ENCODE data around the gene FZD10.

FZD10 gene

GRCh38 chr12:130178282-130178681 lies 16.0 kb downstream of the FZD10 start:
- Histone ChIP-seq H3K27ac (ENCODE audit: low read depth, low read length, poor library complexity, severe bottlenecking) (no peak overlapping the region), H3K79me2 (ENCODE audit: insufficient read depth, low read length) (no peaks in the 10 kb centered on the region), H3K4me2 (ENCODE audit: low read length) (no peak overlapping the region), H3K9me3 (ENCODE audit: low read length) (no peaks in the 10 kb centered on the region), H3K27me3 (ENCODE audit: insufficient read depth, low read length) (no peaks in the 10 kb centered on the region), H3K9me2 (ENCODE audit: low read depth, low read length) (no peaks in the 10 kb centered on the region), H3K36me3 (ENCODE audit: insufficient read depth, low read length) (no peaks in the 10 kb centered on the region), H2AFZ (ENCODE audit: low read length) (no peak overlapping the region), H3K4me3 (ENCODE audit: low read depth, low read length, poor library complexity, severe bottlenecking) (no peak overlapping the region), H3K9ac (ENCODE audit: low read length) (no peak overlapping the region), H4K20me1 (ENCODE audit: insufficient read depth, low read length) (no peaks in the 10 kb centered on the region), H3F3A (ENCODE audit: insufficient read depth, low read length) (no peaks in the 10 kb centered on the region), H3K4me1 (ENCODE audit: insufficient read depth, low read length, severe bottlenecking) (no peaks in the 10 kb centered on the region)
- TF ChIP-seq CTCF (IDR thresholded peaks at IDR 0.05; ENCODE audit: low read length) (no peak), EZH2 (IDR thresholded peaks at IDR 0.05; ENCODE audit: borderline replicate concordance, low read length) (no peak)

- Histone ChIP-seq H3K4me3 (ENCODE audit: low read depth, low read length, poor library complexity, severe bottlenecking) (no peak overlapping the region), H2AFZ (ENCODE audit: low read length) (no peak overlapping the region), H3K9me3 (ENCODE audit: low read length) (no peaks in the 10 kb centered on the region), H3K27ac (ENCODE audit: low read depth, low read length, poor library complexity, severe bottlenecking) (no peak overlapping the region), H3K79me2 (ENCODE audit: insufficient read depth, low read length) (no peaks in the 10 kb centered on the region), H3K4me1 (ENCODE audit: insufficient read depth, low read length, severe bottlenecking) (no peaks in the 10 kb centered on the region), H4K20me1 (ENCODE audit: insufficient read depth, low read length) (no peaks in the 10 kb centered on the region), H3K9me2 (ENCODE audit: low read depth, low read length) (no peaks in the 10 kb centered on the region), H3F3A (ENCODE audit: insufficient read depth, low read length) (no peaks in the 10 kb centered on the region), H3K4me2 (ENCODE audit: low read length) (no peak overlapping the region), H3K9ac (ENCODE audit: low read length) (no peak overlapping the region), H3K36me3 (ENCODE audit: insufficient read depth, low read length) (no peaks in the 10 kb centered on the region), H3K27me3 (ENCODE audit: insufficient read depth, low read length) (no peaks in the 10 kb centered on the region)
- no peak for TF ChIP-seq CTCF (IDR thresholded peaks at IDR 0.05; ENCODE audit: low read length)
- no peak for TF ChIP-seq EZH2 (IDR thresholded peaks at IDR 0.05; ENCODE audit: borderline replicate concordance, low read length)
Measured at GRCh38 chr12:130179191-130179590, 16.9 kb downstream of the FZD10 start.

GRCh38 chr12:130179621-130180020 lies 17.4 kb downstream of the FZD10 start:
- Histone ChIP-seq H2AFZ (ENCODE audit: low read length) (no peak overlapping the region), H3K4me3 (ENCODE audit: low read depth, low read length, poor library complexity, severe bottlenecking) (no peak overlapping the region), H3F3A (ENCODE audit: insufficient read depth, low read length) (no peaks in the 10 kb centered on the region), H3K27me3 (ENCODE audit: insufficient read depth, low read length) (no peaks in the 10 kb centered on the region), H3K9me3 (ENCODE audit: low read length) (no peaks in the 10 kb centered on the region), H4K20me1 (ENCODE audit: insufficient read depth, low read length) (no peaks in the 10 kb centered on the region), H3K79me2 (ENCODE audit: insufficient read depth, low read length) (no peaks in the 10 kb centered on the region), H3K9me2 (ENCODE audit: low read depth, low read length) (no peaks in the 10 kb centered on the region), H3K4me1 (ENCODE audit: insufficient read depth, low read length, severe bottlenecking) (no peaks in the 10 kb centered on the region), H3K4me2 (ENCODE audit: low read length) (no peak overlapping the region), H3K36me3 (ENCODE audit: insufficient read depth, low read length) (no peaks in the 10 kb centered on the region), H3K9ac (ENCODE audit: low read length) (no peak overlapping the region), H3K27ac (ENCODE audit: low read depth, low read length, poor library complexity, severe bottlenecking) (no peak overlapping the region)
- TF ChIP-seq CTCF (IDR thresholded peaks at IDR 0.05; ENCODE audit: low read length): no peak
- no peak for TF ChIP-seq EZH2 (IDR thresholded peaks at IDR 0.05; ENCODE audit: borderline replicate concordance, low read length)

All from OCI-LY1 (cell line).